Astrocyte (in vitro differentiated cells and primary cell): ENCODE data around the gene GPD1. TPM values are rescaled to one million over a fixed set of nuclear protein-coding genes. Genes with fewer than 3 reads are reported as not detected.

Experiments
- DNase-seq: peaks from one replicate; pipeline ENCODE4 v3.0.0-alpha.2; 2010; ENCODE audit warnings: low read depth
- FAIRE-seq: peaks from 2 replicates; lab custom pipeline; 2011; peaks lifted over from hg19 to GRCh38; lab: Jason Lieb, UNC
- H2AFZ ChIP-seq: 2 replicates; pipeline ENCODE4 v1.6.0; 2012; ENCODE audit warnings: low read depth, low read length, inconsistent platforms
- H3K27ac ChIP-seq: 2 replicates; pipeline ENCODE4 v1.5.1; 2011; ENCODE audit warnings: low read depth, low read length, inconsistent platforms
- H3K27me3 ChIP-seq: 2 replicates; pipeline ENCODE4 v1.6.0; 2011; ENCODE audit warnings: low read length, inconsistent platforms; ENCODE audit not compliant: insufficient read depth
- H3K36me3 ChIP-seq: 2 replicates; pipeline ENCODE4 v1.5.1; 2011; ENCODE audit warnings: low read length, inconsistent platforms; ENCODE audit not compliant: insufficient read depth
- H3K4me1 ChIP-seq: 2 replicates; pipeline ENCODE4 v1.5.1; 2011; ENCODE audit warnings: low read length, inconsistent platforms; ENCODE audit not compliant: insufficient read depth
- H3K4me2 ChIP-seq: 2 replicates; pipeline ENCODE4 v1.6.0; 2012; ENCODE audit warnings: low read length, inconsistent platforms
- H3K4me3 ChIP-seq: 2 replicates; pipeline ENCODE4 v1.5.1; 2011; ENCODE audit warnings: low read depth, mild to moderate bottlenecking, low read length, inconsistent platforms; ENCODE audit not compliant: insufficient read depth
- H3K79me2 ChIP-seq: 2 replicates; pipeline ENCODE4 v1.6.0; 2012; ENCODE audit warnings: mild to moderate bottlenecking, low read length, inconsistent platforms; ENCODE audit not compliant: insufficient read depth
- H3K9ac ChIP-seq: 2 replicates; pipeline ENCODE4 v1.6.0; 2012; ENCODE audit warnings: mild to moderate bottlenecking, low read length, inconsistent platforms
- H3K9me3 ChIP-seq: 2 replicates; pipeline ENCODE4 v1.5.1; 2012; ENCODE audit warnings: low read depth, mild to moderate bottlenecking, low read length, inconsistent platforms; ENCODE audit not compliant: insufficient read depth
- H4K20me1 ChIP-seq: 2 replicates; pipeline ENCODE4 v1.6.0; 2012; ENCODE audit warnings: low read length, inconsistent platforms; ENCODE audit not compliant: insufficient read depth
- H3K27ac Mint-ChIP-seq: one replicate; pipeline ENCODE4 v1.8.0; 2021; ENCODE audit warnings: mild to moderate bottlenecking, mixed read lengths; ENCODE audit not compliant: unreplicated experiment
- H3K27me3 Mint-ChIP-seq: one replicate; pipeline ENCODE4 v1.8.0; 2021; ENCODE audit warnings: low read depth, mixed read lengths; ENCODE audit not compliant: unreplicated experiment
- H3K36me3 Mint-ChIP-seq: one replicate; pipeline ENCODE4 v1.8.0; 2021; ENCODE audit warnings: low read depth, mixed read lengths; ENCODE audit not compliant: unreplicated experiment
- H3K4me1 Mint-ChIP-seq: one replicate; pipeline ENCODE4 v1.8.0; 2021; ENCODE audit warnings: low read depth, mixed read lengths; ENCODE audit not compliant: unreplicated experiment
- H3K4me3 Mint-ChIP-seq: one replicate; pipeline ENCODE4 v1.8.0; 2021; ENCODE audit warnings: mild to moderate bottlenecking, moderate library complexity, mixed read lengths; ENCODE audit not compliant: unreplicated experiment
- H3K9me3 Mint-ChIP-seq: one replicate; pipeline ENCODE4 v1.8.0; 2021; ENCODE audit warnings: mild to moderate bottlenecking, mixed read lengths; ENCODE audit not compliant: unreplicated experiment
- EZH2 ChIP-seq: IDR thresholded peaks from 2 replicates; pipeline ENCODE4 v1.6.1; 2012; ENCODE audit warnings: mild to moderate bottlenecking, low read length, inconsistent platforms; ENCODE audit not compliant: insufficient read depth
- total RNA-seq: library from RNA; stranded (reverse); gene quantifications from 2 replicates; pipeline ENCODE4 v1.2.1, GENCODE V29; 2021
- TF ChIP-seq, protein P1 (sequence below): IDR thresholded peaks from 2 replicates; pipeline ENCODE4 v1.5.1; 2011; ENCODE audit warnings: low read depth, mild to moderate bottlenecking, inconsistent platforms, low read length, moderate library complexity; ENCODE audit not compliant: insufficient read depth

GPD1 gene
- total RNA-seq, 1 donor from 2014 or later, result 0.59 TPM

DNA sequence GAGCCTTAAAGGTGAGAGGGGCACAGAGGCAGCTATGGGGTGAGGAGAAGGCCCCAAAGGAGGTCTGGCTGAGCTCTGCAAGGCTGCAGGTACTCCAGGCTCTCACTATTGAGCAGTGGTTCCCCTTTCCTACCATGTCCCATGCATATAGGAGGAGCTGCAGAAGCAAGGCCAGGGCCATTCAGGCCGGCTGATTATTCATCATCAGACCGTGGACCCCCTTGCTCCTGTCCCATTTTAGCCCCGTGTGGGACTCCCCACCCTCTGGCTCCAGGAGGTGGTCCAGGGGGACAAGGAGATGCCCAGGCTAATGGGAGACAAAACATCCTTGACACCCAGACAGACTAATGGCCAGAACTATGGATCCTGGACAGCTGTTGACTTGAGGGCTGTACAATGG is 3.1 kb downstream of the GPD1 start:
- Mint-ChIP-seq H3K9me3 (no peaks in the 10 kb centered on the region), H3K4me1 (peaks cover 17% of the 10 kb centered on the region), H3K36me3 (peaks cover 7% of the 10 kb centered on the region), H3K4me3 (no peak overlapping the region), H3K27ac (no peak overlapping the region), H3K27me3 (peaks cover 10% of the 10 kb centered on the region)
- H3K27me3 ChIP-seq, result no peaks in the 10 kb centered on the region
- no peak overlapping the region for H2AFZ ChIP-seq
- H3K36me3 ChIP-seq, result peaks cover 1% of the 10 kb centered on the region
- peaks cover 16% of the 10 kb centered on the region for H3K4me1 ChIP-seq
- no peak overlapping the region for H3K4me3 ChIP-seq
- no peaks in the 10 kb centered on the region for H4K20me1 ChIP-seq
- no peaks in the 10 kb centered on the region for H3K9me3 ChIP-seq
- no peak overlapping the region for H3K4me2 ChIP-seq
- no peak overlapping the region for H3K27ac ChIP-seq
- H3K9ac ChIP-seq, result no peak overlapping the region
- FAIRE-seq (no peak), DNase-seq (no peak)
- no peaks in the 10 kb centered on the region for H3K79me2 ChIP-seq
- TF ChIP-seq, protein P1, sequence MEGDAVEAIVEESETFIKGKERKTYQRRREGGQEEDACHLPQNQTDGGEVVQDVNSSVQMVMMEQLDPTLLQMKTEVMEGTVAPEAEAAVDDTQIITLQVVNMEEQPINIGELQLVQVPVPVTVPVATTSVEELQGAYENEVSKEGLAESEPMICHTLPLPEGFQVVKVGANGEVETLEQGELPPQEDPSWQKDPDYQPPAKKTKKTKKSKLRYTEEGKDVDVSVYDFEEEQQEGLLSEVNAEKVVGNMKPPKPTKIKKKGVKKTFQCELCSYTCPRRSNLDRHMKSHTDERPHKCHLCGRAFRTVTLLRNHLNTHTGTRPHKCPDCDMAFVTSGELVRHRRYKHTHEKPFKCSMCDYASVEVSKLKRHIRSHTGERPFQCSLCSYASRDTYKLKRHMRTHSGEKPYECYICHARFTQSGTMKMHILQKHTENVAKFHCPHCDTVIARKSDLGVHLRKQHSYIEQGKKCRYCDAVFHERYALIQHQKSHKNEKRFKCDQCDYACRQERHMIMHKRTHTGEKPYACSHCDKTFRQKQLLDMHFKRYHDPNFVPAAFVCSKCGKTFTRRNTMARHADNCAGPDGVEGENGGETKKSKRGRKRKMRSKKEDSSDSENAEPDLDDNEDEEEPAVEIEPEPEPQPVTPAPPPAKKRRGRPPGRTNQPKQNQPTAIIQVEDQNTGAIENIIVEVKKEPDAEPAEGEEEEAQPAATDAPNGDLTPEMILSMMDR, result no peak
- TF ChIP-seq EZH2, result no peak

DNA sequence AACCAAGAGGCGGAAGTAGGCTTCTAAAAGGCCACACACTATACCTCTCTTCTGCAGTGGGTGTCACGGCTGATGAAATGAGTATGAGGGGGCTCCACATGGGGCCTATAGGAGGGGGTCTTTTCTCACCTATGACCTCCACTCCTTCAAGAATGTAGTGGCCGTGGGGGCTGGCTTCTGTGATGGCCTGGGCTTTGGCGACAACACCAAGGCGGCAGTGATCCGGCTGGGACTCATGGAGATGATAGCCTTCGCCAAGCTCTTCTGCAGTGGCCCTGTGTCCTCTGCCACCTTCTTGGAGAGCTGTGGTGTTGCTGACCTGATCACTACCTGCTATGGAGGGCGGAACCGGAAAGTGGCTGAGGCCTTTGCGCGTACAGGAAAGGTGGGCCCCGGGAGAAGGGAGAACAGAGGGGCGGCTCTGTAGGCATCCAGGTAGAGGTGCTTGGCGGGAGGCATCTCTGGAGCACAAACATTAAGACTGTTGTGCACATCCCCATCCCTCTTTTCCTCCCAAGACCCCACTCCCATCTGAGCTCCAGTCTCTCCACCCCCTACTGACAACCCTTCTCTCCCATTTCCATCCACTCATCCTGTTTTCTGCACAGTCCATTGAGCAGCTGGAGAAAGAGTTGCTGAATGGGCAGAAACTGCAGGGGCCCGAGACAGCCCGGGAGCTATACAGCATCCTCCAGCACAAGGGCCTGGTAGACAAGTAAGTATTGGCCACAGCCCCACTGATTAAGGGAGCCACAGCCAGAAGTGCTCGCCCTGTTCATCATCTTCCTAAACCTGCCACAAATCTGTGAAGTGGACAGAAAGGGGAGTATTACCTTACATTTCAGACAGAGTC is 3.8 kb downstream of the GPD1 start:
- Histone ChIP-seq H2AFZ (no peak overlapping the region), H3K9me3 (no peaks in the 10 kb centered on the region), H3K4me3 (no peak overlapping the region), H4K20me1 (no peaks in the 10 kb centered on the region), H3K4me2 (no peak overlapping the region), H3K4me1 (peaks cover 16% of the 10 kb centered on the region), H3K36me3 (no peaks in the 10 kb centered on the region), H3K27me3 (no peaks in the 10 kb centered on the region), H3K9ac (no peak overlapping the region), H3K79me2 (peaks cover 4% of the 10 kb centered on the region), H3K27ac (no peak overlapping the region)
- H3K36me3 Mint-ChIP-seq, result peaks cover 6% of the 10 kb centered on the region
- no peaks in the 10 kb centered on the region for H3K9me3 Mint-ChIP-seq
- H3K27me3 Mint-ChIP-seq, result peaks cover 10% of the 10 kb centered on the region
- DNase-seq (no peak), FAIRE-seq (no peak)
- no peak overlapping the region for H3K27ac Mint-ChIP-seq
- H3K4me3 Mint-ChIP-seq, result no peak overlapping the region
- no peak for TF ChIP-seq EZH2
- TF ChIP-seq, protein P1, result no peak
- H3K4me1 Mint-ChIP-seq, result peaks cover 17% of the 10 kb centered on the region

DNA sequence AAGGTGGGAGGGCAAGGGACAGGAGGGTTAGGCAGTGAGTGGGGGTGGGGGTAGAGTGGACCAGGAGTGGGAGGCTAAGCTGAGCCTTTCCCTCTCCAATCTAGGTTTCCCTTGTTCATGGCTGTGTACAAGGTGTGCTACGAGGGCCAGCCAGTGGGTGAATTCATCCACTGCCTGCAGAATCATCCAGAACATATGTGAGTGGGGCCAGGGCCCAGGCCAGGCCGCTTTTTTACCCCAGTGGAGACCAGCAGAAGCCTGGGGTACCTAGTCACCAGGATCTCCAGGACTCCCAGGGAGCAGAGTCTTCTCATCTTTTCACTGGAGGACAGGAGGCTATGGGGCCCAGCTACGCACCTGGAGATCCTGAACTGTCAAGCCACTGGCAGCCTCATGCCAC is 5.5 kb downstream of the GPD1 start:
- Histone ChIP-seq H3K79me2 (peaks cover 20% of the 10 kb centered on the region), H4K20me1 (peaks cover 3% of the 10 kb centered on the region), H3K4me2 (no peak overlapping the region), H3K27ac (no peak overlapping the region), H3K9ac (no peak overlapping the region), H3K27me3 (no peaks in the 10 kb centered on the region), H2AFZ (no peak overlapping the region), H3K4me1 (peaks cover 10% of the 10 kb centered on the region), H3K4me3 (no peak overlapping the region), H3K36me3 (no peaks in the 10 kb centered on the region), H3K9me3 (no peaks in the 10 kb centered on the region)
- Mint-ChIP-seq H3K4me1 (peaks cover 20% of the 10 kb centered on the region), H3K27ac (no peak overlapping the region), H3K4me3 (no peak overlapping the region), H3K27me3 (peaks cover 10% of the 10 kb centered on the region), H3K9me3 (no peaks in the 10 kb centered on the region), H3K36me3 (peaks cover 9% of the 10 kb centered on the region)
- FAIRE-seq, result no peak
- TF ChIP-seq, protein P1, result no peak
- TF ChIP-seq EZH2, result no peak
- no peak for DNase-seq
